Endothelial cell of umbilical vein (primary cell): Measurements from ENCODE around the gene MACROD2. TPM values are rescaled to one million over a fixed set of nuclear protein-coding genes. Genes with fewer than 3 reads are reported as not detected.

ENCODE experiments used
- BruUV-seq: library from RNA; stranded (reverse); fragments of 400-500 nt; replicated peaks from 2 replicates; lab custom pipeline; 2021; lab: Mats Ljungman, UMichigan
- CTCF ChIA-PET: fragments of 300-600, 350-600 bp; sonication (Branson Sonifier 250); formaldehyde crosslinking; loops from one replicate; lab custom pipeline; 2021; ENCODE audit warnings: antibody characterized with exemption, inconsistent platforms; lab: Charles Lee
- POLR2A ChIA-PET: fragments of 300-600, 350-600 bp; sonication (Branson Sonifier 250); formaldehyde crosslinking; loops from one replicate; lab custom pipeline; 2021; ENCODE audit warnings: antibody characterized with exemption, inconsistent platforms; lab: Charles Lee
- DNase-seq: peaks from one replicate; pipeline ENCODE4 v3.0.0-alpha.2; 2011; ENCODE audit warnings: low read depth, low spot score
- FAIRE-seq: peaks from 2 replicates; lab custom pipeline; 2011; peaks lifted over from hg19 to GRCh38; lab: Jason Lieb, UNC
- H2AFZ ChIP-seq: 2 replicates; pipeline ENCODE4 v1.6.0; 2012; ENCODE audit warnings: low read depth, low read length, control low read depth, inconsistent platforms
- H3K27ac ChIP-seq: 2 replicates; pipeline ENCODE4 v1.5.1; 2011; ENCODE audit warnings: low read depth, mild to moderate bottlenecking, control low read depth, low read length, moderate library complexity; ENCODE audit not compliant: insufficient read depth
- H3K27me3 ChIP-seq, 2 experiments: 2 replicates each; pipeline versions ENCODE4 v1.6.0 to v1.6.1; 2011; ENCODE audit warnings: low read length in 2 of 2, mixed read lengths in 1 of 2; ENCODE audit not compliant: control insufficient read depth in 2 of 2, insufficient read depth in 2 of 2
- H3K36me3 ChIP-seq, 2 experiments: 2 replicates in 1 of 2; 3 replicates in 1 of 2; pipeline ENCODE4 v1.5.1; 2011; ENCODE audit warnings: low read length in 2 of 2, mild to moderate bottlenecking in 1 of 2, moderate library complexity in 1 of 2; ENCODE audit not compliant: control insufficient read depth in 2 of 2, insufficient read depth in 2 of 2; ENCODE audit errors: extremely low read depth in 1 of 2
- H3K4me1 ChIP-seq: 3 replicates; pipeline ENCODE4 v1.5.1; 2011; ENCODE audit warnings: mild to moderate bottlenecking, low read length; ENCODE audit not compliant: control insufficient read depth, insufficient read depth; ENCODE audit errors: extremely low read depth
- H3K4me2 ChIP-seq: 2 replicates; pipeline ENCODE4 v1.6.1; 2011; ENCODE audit warnings: low read length, control low read depth, mixed read lengths; ENCODE audit not compliant: insufficient read depth
- H3K4me3 ChIP-seq, 3 experiments: fragments of 200-600 bp in 1 of 3; sonication (generic), shearing (Covaris generic) in 1 of 3; replicated peaks in 1 of 3; 2 replicates each; pipeline ENCODE4 v1.5.1; 2011 to 2016; ENCODE audit warnings: control low read depth in 3 of 3, low read length in 3 of 3, mild to moderate bottlenecking in 2 of 3, inconsistent platforms in 1 of 3, low read depth in 1 of 3, moderate library complexity in 1 of 3; ENCODE audit not compliant: insufficient read depth in 1 of 3
- H3K79me2 ChIP-seq: 2 replicates; pipeline ENCODE4 v1.6.0; 2012; ENCODE audit warnings: low read length, inconsistent platforms; ENCODE audit not compliant: control insufficient read depth, insufficient read depth
- H3K9ac ChIP-seq: replicated peaks from 2 replicates; pipeline ENCODE3; 2011; ENCODE audit warnings: low read length, control low read depth; ENCODE audit not compliant: insufficient read depth; ENCODE audit errors: extremely low read depth
- H3K9me1 ChIP-seq: replicated peaks from 3 replicates; pipeline ENCODE4 v1.6.0; 2011; ENCODE audit warnings: mild to moderate bottlenecking, low read length; ENCODE audit not compliant: control insufficient read depth, insufficient read depth; ENCODE audit errors: extremely low read depth
- H3K9me3 ChIP-seq: replicated peaks from 2 replicates; pipeline ENCODE4 v1.5.1; 2012; ENCODE audit warnings: low read length, inconsistent platforms; ENCODE audit not compliant: control insufficient read depth, insufficient read depth
- H4K20me1 ChIP-seq: replicated peaks from 2 replicates; pipeline ENCODE3; 2011; ENCODE audit warnings: mild to moderate bottlenecking, low read length; ENCODE audit not compliant: control insufficient read depth, insufficient read depth; ENCODE audit errors: extremely low read depth
- CTCF ChIP-seq, 2 donors: IDR thresholded peaks; 1 replicate in 1 of 2; 2 replicates in 1 of 2; pipeline ENCODE4 v1.5.1; 2011; ENCODE audit warnings: low read length in 2 of 2, mild to moderate bottlenecking in 2 of 2, moderate library complexity in 2 of 2, control low read depth in 1 of 2, inconsistent platforms in 1 of 2, low read depth in 1 of 2; ENCODE audit not compliant: insufficient read depth in 1 of 2; ENCODE audit errors: extremely low read depth in 1 of 2
- EZH2 ChIP-seq: IDR thresholded peaks from 2 replicates; pipeline ENCODE4 v1.6.1; 2012; ENCODE audit warnings: borderline replicate concordance, low read depth, mild to moderate bottlenecking, moderate library complexity, low read length, inconsistent platforms; ENCODE audit not compliant: severe bottlenecking
- FOS ChIP-seq: IDR thresholded peaks from 2 replicates; pipeline ENCODE4 v1.6.1; 2011; ENCODE audit warnings: mild to moderate bottlenecking, low read length, moderate library complexity, borderline replicate concordance; ENCODE audit not compliant: insufficient read depth
- GATA2 ChIP-seq: IDR thresholded peaks from 2 replicates; pipeline ENCODE4 v1.7.0; 2011; ENCODE audit warnings: low read depth, mild to moderate bottlenecking, moderate library complexity, mixed read lengths, low read length; ENCODE audit not compliant: insufficient read length, insufficient read depth
- JUN ChIP-seq: IDR thresholded peaks from 2 replicates; pipeline ENCODE4 v1.6.1; 2011; ENCODE audit warnings: borderline replicate concordance, low read depth; ENCODE audit not compliant: insufficient read length, insufficient read depth
- MYC ChIP-seq: IDR thresholded peaks from one replicate; pipeline ENCODE4 v1.6.1; 2011; ENCODE audit warnings: mild to moderate bottlenecking, low read depth, low read length
- POLR2A ChIP-seq: IDR thresholded peaks from 2 replicates; pipeline ENCODE4 v1.6.1; 2012; ENCODE audit warnings: low read depth, mild to moderate bottlenecking, control low read depth, low read length
- POLR2AphosphoS5 ChIP-seq: IDR thresholded peaks from 2 replicates; pipeline ENCODE4 v1.6.1; 2012; ENCODE audit warnings: low read depth, mild to moderate bottlenecking, control low read depth, low read length, moderate library complexity; ENCODE audit not compliant: insufficient read depth
- dilution Hi-C: fragments of 300-500 bp; cut with MboI; formaldehyde crosslinking; loops from one replicate; pipeline ENCODE4 v1.15.0; 2019; ENCODE audit warnings: low sequenced_read_pairs; ENCODE audit not compliant: extremely low pct_ligation_motif_present
- intact Hi-C: fragments of 100-400 bp; cut with micrococcal nuclease; formaldehyde crosslinking; loops from one replicate; pipeline ENCODE4 v1.10.0; 2022
- polyA plus RNA-seq, 4 experiments: library from polyadenylated mRNA; depleted of rRNA in 3 of 4; stranded (reverse) in 3 of 4; unstranded in 1 of 4; fragments of >200 nt; gene quantifications; 2 replicates each; pipeline versions ENCODE4 v1.2.1 to v1.2.3, GENCODE V29; 2011 to 2012; ENCODE audit warnings: missing spikeins in 1 of 4
- total RNA-seq: library from RNA; stranded (reverse); gene quantifications from 2 replicates; pipeline ENCODE4 v1.2.3, GENCODE V29; 2021
- TF ChIP-seq, protein P1 (sequence below): IDR thresholded peaks from 2 replicates; pipeline ENCODE4 v1.6.1; 2011; ENCODE audit not compliant: insufficient read depth, insufficient read length

The MACROD2 gene
- total and polyA plus RNA-seq, 2 donors (not counting 3 experiments of a cell fraction or from before 2014, with no cell fraction given) = 0.11 to 0.73 TPM

- ChIA-PET POLR2A (no interaction called here), CTCF (no interaction called here)
- intact Hi-C loops (loop anchor here (10.0 kb wide), 1 partner anchor 1207 kb away; no protein-coding TSS in a partner anchor), dilution Hi-C loops (no loop called here)
- Histone ChIP-seq H3K4me2 (no peak overlapping the region), H3K4me3 (no peak overlapping the region), H3K79me2 (no peaks in the 10 kb centered on the region), H3K9me3 (no peaks in the 10 kb centered on the region), H3K27ac (no peak overlapping the region), H3K4me1 (no peaks in the 10 kb centered on the region), H4K20me1 (no peaks in the 10 kb centered on the region), H3K27me3 (no peaks in the 10 kb centered on the region), H3K36me3 (no peaks in the 10 kb centered on the region), H3K9me1 (no peaks in the 10 kb centered on the region), H3K9ac (no peak overlapping the region), H2AFZ (no peak overlapping the region)
- DNase-seq (no peak), FAIRE-seq (no peak)
- no peak for TF ChIP-seq MYC
- TF ChIP-seq GATA2 = no peak
- TF ChIP-seq POLR2AphosphoS5 = no peak
- TF ChIP-seq EZH2 = no peak
- no peak for TF ChIP-seq JUN
- BruUV-seq = no TSS peak
Observed at GRCh38 chr20:15267935-15268334, 1272.6 kb downstream of the MACROD2 start.

- POLR2A ChIA-PET = no interaction called here
- H3K9me1 ChIP-seq = no peaks in the 10 kb centered on the region
- H2AFZ ChIP-seq = no peak overlapping the region
- no peaks in the 10 kb centered on the region for H4K20me1 ChIP-seq
- H3K27me3 ChIP-seq = no peaks in the 10 kb centered on the region
- no TSS peak for BruUV-seq
- FAIRE-seq (no peak), DNase-seq (no peak)
- no peaks in the 10 kb centered on the region for H3K9me3 ChIP-seq
- H3K4me3 ChIP-seq = no peak overlapping the region
- no peaks in the 10 kb centered on the region for H3K4me1 ChIP-seq
- no peaks in the 10 kb centered on the region for H3K36me3 ChIP-seq
- no peaks in the 10 kb centered on the region for H3K79me2 ChIP-seq
- no peak overlapping the region for H3K4me2 ChIP-seq
- intact Hi-C loops = no loop called here
- dilution Hi-C loops = no loop called here
- H3K27ac ChIP-seq = no peak overlapping the region
- no peak overlapping the region for H3K9ac ChIP-seq
- TF ChIP-seq EZH2 = no peak
- TF ChIP-seq MYC = no peak
- no peak for TF ChIP-seq CTCF (IDR thresholded peaks at IDR 0.05; ENCODE audit: extremely low read depth in 1 of 2, insufficient read depth in 1 of 2, low read depth in 1 of 2, low read length in 2 of 2)
- TF ChIP-seq FOS = no peak
- no peak for TF ChIP-seq GATA2
- no peak for TF ChIP-seq JUN
- no peak for TF ChIP-seq POLR2AphosphoS5
- TF ChIP-seq, protein P1, sequence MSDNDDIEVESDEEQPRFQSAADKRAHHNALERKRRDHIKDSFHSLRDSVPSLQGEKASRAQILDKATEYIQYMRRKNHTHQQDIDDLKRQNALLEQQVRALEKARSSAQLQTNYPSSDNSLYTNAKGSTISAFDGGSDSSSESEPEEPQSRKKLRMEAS = no peak
- TF ChIP-seq POLR2A = no peak
- CTCF ChIA-PET = no interaction called here
Observed at GRCh38 chr20:15278041-15278440, 1282.7 kb downstream of the MACROD2 start.
